HG03097 (cell line): ENCODE data around the gene THUMPD3.

Experiments
- ATAC-seq: cut with Tn5 transposase; IDR thresholded peaks from one replicate; pipeline ENCODE4 v1.9.1; 2021; ENCODE audit not compliant: unreplicated experiment, low FRiP score

THUMPD3 gene, protein sequence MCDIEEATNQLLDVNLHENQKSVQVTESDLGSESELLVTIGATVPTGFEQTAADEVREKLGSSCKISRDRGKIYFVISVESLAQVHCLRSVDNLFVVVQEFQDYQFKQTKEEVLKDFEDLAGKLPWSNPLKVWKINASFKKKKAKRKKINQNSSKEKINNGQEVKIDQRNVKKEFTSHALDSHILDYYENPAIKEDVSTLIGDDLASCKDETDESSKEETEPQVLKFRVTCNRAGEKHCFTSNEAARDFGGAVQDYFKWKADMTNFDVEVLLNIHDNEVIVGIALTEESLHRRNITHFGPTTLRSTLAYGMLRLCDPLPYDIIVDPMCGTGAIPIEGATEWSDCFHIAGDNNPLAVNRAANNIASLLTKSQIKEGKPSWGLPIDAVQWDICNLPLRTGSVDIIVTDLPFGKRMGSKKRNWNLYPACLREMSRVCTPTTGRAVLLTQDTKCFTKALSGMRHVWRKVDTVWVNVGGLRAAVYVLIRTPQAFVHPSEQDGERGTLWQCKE

DNA sequence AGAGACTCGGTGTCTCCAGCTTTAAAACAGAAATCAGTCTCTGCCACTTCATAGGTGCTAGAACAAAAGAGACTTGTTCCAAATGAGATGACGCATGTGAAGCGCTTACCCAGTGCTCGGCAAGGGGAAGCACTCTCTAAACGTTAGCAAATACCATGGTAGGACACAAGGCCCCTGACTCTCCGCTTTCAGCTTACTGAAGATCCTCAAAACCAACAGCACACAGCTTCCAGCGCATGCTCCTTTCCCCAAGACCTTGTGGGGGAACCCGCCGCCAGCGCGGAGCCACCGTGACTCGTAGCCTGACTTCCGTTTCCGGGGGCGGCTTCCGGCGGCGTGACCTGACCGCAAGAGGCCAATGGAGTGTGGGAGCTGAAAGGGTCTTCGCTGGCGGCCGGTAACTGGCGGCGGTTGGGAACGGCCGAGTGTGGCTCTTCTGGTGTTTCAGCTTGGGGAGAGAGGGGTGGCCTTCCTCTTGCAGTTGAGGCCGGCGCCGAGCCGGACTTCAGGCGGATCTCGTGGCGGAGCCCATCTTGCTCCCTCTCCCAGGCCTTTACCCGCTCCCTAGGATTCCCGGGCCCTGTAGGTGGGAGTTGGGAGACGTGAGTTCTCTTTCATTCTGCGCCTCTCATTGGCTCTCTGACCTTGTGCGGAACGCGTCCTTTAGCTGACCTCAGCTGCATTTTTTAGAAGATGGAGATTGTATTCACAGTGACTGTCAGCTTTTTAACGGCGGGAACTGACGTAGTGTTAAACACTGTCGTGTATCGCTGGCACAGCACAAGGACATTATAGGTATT, at the start of gene THUMPD3:
Gene THUMPD3 (plus strand): TSS at position 324 of the 800 bp plus-strand sequence. CDS start 2,015 bp downstream, outside the sequence.
- peak; percentile 90 for ATAC-seq

DNA sequence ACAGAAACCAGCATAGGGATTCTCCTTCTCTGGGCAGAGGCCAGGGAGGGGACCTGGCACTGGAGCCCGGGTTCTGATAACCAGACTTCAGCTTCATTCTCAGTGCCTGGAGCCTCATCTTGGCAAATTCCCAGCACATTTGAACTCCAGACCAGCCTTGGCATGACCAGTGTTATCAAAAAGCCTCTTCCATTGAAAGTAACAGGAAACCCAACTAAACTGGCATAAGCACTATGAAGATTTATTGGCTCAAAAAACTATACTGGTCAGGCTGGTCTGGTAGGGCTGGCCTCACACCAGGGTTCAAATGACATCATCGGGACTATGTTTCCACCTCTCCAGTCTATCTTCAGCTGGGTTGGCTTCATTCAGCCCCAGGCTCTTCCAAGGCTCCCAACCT, 48.1 kb upstream of the THUMPD3 start:
- no peak for ATAC-seq

DNA sequence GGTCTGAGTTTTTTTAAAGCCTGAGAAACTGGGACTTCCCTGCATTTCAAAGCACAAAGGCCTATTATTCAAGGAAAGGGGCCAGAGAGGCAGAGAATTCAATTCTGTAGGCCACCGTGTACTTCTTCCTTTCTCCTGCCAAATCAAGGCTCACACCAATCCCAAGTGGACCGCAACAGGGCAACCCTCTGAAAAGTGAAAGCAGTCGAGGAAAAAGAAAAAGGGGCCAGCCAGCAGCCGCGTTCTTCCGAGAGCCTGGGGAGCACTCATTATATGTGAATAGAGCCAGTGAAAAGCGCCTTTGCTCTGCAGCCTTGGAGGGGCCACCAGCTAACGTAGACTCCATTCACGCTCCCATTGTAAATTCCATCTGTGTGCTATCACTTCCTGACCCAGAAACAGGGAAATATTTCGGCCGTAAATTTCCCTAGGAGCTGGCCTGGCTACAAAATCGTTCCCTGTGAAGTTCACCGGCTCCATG, 45.9 kb upstream of the THUMPD3 start:
- ATAC-seq, result no peak

DNA sequence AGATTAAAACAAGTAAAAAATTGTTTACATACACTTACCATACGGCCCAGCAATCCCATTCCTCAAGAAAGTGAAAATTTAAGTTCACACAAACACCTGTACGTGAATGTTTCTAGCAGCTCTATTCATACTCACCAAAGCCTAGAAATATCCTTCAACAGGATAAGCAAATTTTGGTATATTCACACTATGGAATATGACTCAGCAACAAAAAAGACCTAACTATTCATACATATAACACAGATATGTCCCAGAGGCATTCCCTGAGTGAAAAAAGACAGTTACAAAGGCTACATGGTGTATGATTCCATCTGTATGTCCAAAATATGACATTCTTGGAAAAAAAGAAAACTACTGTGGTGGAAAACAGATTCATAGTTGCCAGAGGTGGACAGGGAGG, 40.1 kb upstream of the THUMPD3 start:
- no peak for ATAC-seq

DNA sequence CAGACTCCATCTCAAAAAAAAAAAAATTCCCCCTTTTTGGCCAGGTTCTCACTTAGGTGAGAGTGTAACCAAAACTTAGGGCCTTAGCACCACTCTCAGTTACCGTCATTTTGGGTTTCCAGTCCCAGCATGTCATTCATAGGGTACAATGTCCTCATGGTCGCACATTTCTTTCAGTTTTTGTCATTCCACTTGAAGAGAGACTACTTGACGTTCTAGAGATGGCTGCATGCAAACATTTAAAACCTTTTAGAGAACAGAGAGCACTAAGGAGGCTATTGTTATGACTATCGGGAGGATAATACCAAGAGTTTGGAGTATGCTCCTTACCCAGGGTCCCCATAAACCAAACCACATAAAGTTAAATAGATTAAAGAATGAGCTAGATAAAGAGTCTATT, 37.9 kb upstream of the THUMPD3 start:
- no peak for ATAC-seq

DNA sequence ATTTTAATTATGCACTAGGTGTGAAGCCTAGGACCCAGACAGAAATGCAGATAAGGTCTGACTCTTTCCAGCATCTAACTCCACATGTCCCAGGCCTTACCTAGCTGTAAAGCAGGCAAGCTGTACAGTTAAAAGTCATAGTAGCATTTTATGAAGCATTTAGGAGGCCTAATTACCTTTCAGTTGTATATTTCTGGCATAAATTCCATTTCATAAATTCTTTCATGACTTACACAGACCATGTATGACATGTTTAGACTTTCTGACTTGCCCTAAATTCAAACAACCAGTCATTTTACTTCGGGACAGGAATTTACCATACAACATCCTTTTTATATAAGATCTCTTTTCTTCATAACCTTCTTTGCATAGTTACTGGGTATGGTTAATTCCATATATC, 35.3 kb upstream of the THUMPD3 start:
- no peak for ATAC-seq

DNA sequence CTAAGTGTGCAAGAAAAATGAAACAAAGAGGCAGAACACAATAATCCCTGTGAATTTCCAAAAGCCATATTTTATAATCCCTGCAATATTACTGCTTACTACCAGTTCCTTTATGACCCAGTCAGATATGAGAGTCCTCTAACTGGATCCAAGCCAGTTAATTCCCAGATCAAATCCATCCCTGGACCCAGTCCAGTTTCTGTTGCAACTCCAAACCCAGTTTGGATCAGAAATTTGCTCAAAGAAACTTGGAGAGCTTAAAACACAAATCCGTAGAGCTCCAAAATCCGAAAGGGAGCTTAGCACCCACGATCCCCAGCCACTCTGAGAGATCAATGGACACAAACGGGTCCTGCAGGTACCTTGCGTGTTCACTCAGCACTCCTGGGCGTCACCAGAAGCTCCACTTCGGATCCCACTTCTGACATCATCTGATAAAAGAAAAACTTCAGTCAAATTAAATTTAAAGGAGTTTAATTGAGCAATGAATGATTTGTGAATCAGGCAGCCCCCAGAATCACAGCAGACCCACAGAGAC, 32.6 kb upstream of the THUMPD3 start:
- no peak for ATAC-seq

DNA sequence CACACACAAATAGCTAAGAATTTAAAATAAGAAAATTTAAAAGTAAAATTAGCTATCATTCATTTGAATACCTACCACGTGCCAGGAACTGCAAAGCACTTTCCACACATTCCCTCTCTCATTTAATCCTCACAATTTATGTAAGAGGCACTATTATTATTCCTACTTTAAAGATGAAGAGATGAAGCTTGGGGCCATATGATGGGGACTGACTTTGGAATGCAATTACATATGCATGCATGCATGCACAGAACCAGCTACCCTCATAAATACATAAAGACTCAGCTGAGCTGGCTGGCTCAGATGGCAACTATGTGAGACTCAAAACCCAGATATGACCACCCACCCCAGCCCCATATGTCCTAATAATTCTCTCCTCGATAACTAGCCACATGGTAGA, 31.7 kb upstream of the THUMPD3 start:
- ATAC-seq, result no peak

DNA sequence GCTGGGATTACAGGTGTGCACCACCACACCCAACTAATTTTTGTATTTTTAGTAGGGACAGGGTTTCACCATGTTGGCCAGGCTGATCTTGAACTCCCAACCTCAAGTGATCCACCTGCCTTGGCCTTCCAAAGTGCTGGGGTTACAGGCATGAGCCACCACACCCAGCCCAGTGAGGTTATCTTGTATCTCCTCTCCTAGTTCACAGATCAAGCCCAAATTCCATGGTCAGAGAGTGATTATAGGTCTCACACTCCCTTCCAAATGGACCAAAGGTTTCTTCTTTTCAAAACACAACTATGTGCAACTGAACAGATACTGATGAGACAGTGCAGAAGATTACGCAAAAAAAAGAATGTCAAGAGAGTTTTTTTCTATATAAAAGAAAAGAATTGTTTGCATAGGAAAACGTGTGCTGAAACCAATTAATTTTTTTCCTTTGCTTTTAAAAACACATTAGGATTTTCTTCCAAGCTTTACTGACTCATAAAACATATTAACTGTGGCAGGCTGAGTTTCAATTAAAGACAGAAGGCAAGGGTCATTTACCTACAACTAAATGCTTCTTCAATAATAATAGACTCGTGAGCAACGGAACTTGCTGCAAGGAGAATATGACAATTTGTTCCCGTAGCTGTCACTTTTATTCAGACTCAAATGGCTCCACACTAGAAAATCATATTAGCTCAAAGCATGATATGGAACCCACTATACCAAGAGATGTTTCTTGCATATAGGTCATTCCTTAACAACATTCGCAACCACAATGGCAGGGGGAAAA, 30.4 kb upstream of the THUMPD3 start:
- ATAC-seq, result no peak

DNA sequence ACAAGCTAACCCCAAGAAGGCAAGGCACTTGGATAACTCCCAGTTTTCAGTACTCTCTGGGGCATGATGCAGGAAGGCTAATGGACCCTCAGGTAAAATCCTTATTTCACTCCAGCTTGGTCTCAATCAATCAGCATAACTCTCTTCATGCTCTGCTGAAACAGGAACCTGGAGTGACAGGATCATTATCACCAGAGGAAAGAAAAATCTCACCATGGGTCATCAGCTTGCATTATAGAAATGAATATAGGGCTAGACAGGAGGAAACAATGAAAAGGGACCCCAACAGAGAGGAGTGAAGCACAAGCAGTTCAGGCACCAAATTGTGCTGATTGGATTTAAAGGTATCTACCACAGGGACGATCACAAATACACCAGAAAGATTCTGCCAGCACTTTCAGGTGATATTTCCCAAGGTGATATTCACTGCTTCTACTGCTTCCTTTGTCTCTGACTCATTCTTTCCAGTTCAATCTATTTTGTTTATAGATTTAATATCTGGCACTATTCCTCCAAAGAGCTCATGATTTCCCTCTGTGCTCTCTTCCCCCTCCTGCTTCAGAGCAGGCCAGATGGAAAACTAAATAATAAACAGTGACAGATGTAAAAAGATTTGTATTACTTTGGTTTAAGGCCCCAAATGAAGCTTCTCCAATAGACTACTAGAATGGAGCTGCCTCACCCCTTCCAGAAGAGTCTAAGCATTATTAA, 22.9 kb upstream of the THUMPD3 start:
- no peak for ATAC-seq

DNA sequence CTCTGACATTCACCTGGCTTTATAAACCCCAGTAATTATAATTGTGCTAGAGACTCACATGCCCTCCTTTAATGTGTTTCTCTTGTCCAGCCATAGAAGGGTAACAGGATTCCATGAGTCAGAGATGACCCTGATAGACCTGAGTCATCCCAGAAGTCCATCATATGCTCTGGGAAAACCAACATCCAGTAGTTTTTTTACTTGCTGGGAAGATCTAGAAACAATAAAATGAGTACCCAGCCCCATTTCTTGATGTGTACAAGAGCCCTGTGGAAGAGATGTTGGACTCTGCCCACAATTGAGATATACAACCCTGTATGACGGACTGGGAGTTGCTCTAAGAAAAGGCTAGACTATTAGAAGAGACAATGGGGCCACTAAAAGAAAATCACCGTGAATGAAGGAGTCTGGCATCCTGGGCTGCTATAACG, 22.4 kb upstream of the THUMPD3 start:
- ATAC-seq, result no peak

DNA sequence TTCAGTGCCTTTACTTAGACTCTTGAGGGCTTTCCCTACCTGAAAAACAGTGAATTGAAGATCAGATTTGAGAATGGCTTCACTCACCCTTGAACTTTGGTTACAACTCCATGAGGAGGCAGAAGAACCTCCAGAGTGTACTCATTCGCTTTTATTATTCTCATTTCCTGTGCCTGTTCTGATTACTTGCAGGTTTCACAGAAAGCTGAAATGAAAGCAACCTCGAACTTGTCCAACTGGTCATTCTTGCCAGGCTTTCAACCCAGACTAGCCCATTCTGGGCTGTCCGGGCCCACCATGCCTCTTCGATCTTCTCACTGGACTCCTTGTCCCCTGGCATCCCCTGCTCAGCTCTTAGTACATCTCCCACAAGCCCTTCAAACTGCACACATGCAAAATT, 20.2 kb upstream of the THUMPD3 start:
- no peak for ATAC-seq

DNA sequence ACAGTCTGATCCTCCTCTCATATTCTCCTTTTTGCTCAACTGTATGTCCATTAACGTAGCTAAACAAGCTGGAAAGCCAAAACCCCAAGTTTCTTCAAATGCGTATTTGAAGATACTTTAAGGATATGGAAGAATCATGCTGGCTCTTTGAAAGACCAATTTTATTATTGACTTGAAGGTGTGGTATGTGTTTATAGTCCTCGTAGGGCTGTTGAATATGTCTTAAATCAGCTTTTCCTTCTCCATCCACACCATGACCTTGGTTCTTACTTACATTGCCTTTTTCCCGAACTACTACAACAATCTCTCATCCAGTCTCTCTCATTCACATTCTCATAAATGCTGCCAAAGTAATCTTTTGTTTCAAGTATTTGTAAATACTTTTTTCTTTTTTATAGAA, 19.7 kb upstream of the THUMPD3 start:
- ATAC-seq, result no peak

DNA sequence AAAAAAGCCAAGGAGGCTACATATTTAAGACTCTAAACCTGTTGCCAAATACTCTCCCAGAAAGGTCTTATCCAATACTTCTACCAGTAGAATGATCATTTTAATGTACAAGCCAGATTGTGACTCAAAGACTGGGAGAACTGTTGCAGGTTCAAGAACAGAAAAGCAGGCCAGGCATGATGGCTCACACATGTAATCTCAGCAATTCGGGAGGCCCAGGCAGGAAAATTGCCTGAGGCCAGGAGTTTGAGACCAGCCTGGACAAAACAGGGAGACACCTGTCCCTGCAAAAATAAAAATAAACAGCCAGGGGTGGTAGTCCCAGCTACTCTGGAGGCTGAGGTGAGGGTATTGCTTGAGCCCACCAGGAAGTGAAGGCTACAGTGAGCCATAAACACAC, 17.8 kb upstream of the THUMPD3 start:
- ATAC-seq, result no peak

DNA sequence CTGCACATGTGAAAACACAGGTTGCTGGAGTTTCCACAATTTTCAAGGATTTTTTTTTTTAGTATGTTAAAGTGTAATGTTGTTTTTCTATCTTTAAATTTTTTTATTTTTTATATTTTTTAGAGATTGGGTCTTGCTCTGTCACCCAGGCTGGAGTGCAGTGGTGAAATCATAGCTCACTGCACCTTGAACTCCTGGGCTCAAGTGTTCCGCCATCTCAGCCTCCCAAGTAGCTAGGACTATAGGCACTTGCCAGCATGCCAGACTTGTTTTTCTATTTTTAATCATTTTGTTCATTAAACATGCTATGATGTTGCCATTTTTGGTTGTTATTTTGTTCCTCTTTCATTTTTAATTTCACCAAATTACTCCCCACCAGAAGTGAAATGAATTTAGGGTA, 16.7 kb upstream of the THUMPD3 start:
- no peak for ATAC-seq

DNA sequence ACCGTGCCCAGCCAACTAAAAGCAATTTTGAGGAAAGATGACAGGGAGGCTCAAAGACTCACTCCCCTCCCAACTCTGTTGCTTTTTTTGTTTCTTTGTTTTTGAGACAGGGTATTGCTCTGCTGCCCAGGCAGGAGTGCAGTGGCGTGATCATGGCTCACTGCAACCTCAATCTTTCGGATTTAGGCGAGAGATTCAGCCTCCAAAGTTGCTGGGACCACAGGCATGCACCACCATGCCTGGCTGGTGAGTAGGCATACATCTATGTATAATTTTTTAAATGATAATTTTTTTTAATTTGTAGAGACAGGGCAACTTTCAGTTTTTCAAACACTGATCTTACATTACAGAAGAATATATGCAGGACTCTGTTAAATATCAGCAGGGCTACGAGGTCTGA, 15.8 kb upstream of the THUMPD3 start:
- no peak for ATAC-seq

DNA sequence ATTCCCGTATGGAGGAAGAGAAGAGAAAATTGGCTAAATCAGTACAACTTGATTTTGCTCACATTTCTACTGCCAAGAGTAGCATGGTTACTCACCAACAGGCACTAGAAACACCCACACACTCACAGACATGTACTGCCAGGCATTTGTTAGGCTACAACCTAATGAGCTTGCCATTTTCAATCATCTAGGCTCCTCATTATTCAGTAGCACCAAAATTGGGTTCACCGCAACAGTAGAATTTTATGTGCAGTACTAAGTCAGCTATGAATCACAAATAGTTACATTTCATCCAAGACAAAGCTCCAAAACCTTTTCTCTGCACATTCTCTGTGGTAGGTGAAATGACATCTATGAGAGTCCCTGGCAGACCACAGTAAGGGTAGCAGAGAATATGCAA, 15.0 kb upstream of the THUMPD3 start:
- no peak for ATAC-seq

DNA sequence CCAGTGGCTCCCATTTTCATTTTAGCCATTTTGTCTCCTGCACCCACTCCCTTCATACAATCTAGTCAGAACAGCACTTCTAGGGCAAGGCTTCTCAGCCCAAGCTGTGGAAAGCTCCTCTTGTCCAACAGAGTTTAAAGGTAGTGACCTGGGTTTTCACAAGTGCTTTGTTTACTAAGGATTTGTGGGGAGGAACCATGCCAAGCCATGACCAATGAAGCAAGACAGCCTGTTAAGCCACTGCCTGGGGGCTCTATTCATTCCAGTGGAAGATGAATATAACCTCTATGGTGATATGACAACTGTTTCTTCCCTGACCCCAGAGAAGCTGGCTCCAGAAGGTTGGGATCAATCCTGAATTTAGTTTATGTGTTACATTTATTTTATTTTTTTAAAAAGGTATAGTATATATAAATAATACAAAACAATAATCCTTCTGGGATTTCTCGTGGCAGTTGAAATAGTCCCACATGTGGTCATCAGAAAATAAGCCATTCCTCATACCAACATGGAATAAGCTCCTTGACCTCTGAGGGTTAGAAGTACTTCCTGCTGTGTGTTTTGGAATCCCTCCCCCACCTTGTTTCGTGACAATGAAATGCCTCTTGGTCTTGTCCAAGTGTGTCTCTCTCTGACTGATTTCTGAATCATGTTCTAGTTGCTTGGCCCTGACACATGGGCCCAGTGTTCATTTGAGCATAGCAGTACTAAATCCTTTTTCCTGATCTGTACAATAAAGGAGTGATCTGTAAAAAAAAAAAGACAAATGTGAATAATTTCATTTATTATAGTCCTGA, 13.3 kb upstream of the THUMPD3 start:
- ATAC-seq, result no peak

DNA sequence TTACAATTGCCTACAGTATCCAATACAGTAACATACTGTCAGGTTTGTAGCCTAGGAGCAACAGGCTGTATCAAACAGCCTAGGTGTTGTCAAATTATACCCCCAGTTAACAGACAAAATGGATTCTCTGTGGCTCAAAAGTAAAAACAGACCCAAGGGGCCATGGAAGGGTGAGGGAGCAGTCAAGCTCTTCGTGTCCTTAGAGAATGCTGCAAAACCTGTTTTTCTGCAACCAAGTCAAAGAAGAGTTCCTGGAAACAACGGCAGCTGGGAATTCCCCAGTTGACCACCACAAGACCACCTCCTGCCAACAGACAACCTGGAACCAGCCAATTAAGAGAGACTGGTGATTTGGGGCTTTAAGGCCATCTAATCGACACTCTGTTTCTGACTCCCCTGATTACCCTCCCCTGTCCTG, 11.1 kb upstream of the THUMPD3 start:
- no peak for ATAC-seq
